ENCODE data around the gene KCNMA1.

DNA sequence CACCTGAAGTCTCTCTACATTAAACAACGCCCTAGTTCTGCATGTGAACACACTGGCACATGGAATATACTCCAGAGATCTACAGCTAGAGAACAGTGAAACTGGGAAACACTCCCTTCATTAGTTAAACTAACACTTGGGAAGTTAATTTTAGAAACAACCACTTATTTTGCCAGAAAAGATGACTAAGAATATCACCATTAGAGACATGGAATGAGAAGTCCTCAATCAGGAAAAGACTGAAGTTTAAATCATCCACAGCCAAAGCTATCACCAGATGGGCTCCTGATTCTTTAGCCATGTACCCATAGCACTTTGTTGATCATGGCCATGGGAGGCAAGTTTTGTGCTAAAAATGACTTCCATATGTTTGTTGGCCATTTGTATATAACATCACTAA, 719.5 kb downstream of the KCNMA1 start:
- no peak for TF ChIP-seq EZH2 (IDR thresholded peaks at IDR 0.05; ENCODE audit: low read length, unreplicated experiment)
- TF ChIP-seq, protein P1, sequence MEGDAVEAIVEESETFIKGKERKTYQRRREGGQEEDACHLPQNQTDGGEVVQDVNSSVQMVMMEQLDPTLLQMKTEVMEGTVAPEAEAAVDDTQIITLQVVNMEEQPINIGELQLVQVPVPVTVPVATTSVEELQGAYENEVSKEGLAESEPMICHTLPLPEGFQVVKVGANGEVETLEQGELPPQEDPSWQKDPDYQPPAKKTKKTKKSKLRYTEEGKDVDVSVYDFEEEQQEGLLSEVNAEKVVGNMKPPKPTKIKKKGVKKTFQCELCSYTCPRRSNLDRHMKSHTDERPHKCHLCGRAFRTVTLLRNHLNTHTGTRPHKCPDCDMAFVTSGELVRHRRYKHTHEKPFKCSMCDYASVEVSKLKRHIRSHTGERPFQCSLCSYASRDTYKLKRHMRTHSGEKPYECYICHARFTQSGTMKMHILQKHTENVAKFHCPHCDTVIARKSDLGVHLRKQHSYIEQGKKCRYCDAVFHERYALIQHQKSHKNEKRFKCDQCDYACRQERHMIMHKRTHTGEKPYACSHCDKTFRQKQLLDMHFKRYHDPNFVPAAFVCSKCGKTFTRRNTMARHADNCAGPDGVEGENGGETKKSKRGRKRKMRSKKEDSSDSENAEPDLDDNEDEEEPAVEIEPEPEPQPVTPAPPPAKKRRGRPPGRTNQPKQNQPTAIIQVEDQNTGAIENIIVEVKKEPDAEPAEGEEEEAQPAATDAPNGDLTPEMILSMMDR (conservative IDR thresholded peaks at IDR 0.05; ENCODE audit: low read depth, low read length), result no peak
- no peak for TF ChIP-seq EZH2phosphoT487 (IDR thresholded peaks at IDR 0.05; ENCODE audit: borderline replicate concordance, low read length)

All from PC-3 (cell line).